ENCODE results near the gene BORCS6.
"Not testable (repeated sequence)": the region's sequence is repeated elsewhere in the genome, so short reads cannot be mapped to it uniquely, and the experiment has no call there.

The BORCS6 gene

DNA sequence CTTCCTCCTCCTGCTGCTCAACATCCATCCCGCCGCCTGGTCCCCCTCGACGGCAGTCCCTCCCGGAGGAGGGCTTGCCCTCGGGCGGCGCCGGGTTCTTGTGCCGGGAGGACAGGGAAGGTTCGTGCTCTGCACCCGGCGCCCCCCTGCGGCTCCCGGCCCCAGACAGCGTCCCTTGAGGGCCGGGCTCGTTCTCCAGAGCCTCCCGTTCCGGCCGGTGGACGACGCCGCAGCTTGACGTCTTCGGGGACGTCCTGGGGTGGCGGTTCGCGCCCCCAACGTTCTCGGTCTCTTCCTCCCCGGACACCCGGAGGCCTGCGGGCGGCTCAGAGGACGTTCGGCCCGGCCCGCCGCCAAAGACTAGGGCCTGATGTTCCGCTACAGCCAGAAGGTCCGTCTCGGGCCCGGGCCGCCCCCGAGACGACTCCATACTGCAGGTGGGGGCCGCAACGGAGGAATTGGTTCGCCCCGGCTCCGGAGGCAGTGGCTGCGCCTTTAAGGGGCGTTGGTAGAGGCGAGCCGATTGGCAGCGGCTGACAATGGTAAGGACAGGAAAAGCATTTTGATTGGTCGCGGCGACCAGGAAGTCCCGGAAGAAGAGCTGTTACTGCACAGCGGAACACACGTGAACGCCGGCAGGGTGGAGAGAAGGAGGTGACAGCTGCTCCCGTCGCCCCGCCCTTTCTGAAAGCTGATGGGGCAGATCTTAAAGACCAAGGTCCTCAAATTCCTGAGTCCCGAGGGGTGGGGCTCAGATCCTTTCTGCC lies at the start of gene BORCS6:
Gene BORCS6 (minus strand): TSS at position 470 of the 767 bp plus-strand sequence. CDS start 40 bp downstream, at position 430.
- peak; percentile 98 for DNase-seq

GRCh38 chr17:8237886-8238285 lies 47.9 kb upstream of the BORCS6 start:
- DNase-seq = no peak

- no peak for DNase-seq
Measured at GRCh38 chr17:8237175-8237574, 47.2 kb upstream of the BORCS6 start.

GRCh38 chr17:8235676-8236075 lies 45.7 kb upstream of the BORCS6 start:
- DNase-seq = no peak

DNA sequence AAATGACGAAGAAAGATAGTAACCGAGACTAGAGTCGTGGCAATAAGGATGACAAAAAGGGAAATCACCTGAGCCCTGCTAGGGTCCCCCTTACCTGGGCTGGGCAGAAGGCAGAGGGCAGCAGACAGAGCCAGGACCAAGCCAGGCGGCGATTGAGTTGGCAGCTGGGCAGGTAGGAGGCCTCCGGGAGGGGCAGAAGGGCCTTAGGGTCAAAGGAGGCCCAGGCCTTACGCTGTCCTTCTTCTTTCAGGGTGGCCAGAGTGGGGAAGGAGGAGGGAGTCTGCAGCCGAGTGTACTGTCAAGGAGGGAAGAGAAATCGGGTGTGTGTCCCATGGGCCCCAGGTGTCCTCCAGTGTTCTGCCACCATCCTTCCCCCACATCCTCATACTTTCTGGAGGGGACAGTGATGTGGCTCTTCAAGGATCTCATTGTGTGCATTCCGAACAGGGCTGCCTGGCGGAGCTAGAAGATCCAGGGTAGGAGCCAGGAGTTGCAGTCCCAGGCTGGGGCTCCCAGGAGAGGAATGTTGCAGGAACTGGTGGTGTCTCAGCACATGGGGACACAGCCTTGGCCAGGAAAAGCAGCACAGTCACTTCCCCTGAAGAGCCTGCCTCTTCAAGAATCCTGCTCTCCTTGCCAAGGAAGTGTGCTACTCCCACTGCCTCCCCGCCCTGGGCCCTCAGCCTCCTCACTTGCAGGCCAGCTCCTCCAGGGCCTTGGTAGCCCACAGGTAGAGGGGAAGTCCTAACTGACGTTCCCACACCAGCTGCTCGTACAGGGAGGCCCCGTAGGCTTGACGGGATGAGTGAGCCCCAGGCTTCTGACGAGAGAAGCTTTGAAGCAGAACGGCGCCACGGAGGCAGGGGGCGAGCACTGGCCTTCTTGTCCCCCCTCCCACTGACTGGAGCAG lies 44.6 kb upstream of the BORCS6 start:
- DNase-seq = no peak

DNA sequence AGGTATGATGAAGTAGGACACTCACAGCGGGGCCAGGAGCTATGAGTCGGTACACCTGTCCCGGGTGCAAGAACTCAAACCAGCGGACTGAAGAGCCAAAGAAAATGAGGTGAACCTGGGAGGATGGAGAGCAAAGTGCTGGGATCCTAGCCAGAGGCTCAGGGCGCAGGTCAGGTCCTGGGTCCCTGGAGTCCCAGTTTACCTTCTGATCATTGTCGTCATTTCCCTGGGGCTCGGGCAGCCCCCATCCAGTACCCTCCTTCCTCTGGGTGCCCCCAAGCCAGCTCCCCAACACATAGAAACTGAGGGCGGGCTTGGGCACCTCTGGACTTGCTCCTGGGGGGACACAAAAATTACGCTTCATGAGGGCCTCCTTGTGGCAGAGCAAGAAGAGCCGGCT lies 41.7 kb upstream of the BORCS6 start:
- no peak for DNase-seq

- no peak for DNase-seq
Measured at GRCh38 chr17:8227238-8227581, 37.2 kb upstream of the BORCS6 start.

- peak; percentile 96 for DNase-seq
Measured at GRCh38 chr17:8226536-8227237, 36.7 kb upstream of the BORCS6 start.

DNA sequence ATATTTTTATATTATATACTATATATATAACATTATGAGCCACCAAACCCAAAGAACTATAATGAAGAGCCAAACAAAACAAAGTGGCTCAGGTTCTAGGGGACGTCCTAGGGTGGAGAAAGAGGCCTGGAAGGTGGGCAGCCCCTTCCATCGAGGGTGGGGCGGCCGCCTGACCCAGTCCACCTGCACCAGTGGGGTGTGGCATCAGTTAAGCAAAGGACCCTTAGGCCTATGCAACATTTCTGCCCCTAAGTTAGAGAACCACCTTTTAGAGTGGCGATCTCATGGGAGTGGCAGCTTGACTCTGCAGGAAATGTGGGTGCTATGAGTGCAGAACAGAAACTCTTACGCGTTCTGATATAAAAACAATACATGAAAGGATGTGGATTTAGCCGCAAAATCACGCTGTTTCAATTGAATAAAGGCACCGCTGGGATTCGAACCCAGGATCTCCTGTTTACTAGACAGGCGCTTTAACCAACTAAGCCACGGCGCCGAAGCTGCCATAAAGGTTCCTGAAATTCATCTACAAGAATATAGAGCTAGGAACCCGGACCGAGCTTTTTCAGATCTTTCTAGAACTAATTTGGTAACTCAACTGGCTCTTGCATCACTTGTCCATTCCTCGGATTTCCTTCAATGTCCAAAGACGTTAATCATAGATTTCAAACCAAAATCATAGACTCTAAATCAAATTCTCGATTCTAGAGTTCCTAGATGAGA lies 36.0 kb upstream of the BORCS6 start:
- DNase-seq = peak; percentile 93

DNA sequence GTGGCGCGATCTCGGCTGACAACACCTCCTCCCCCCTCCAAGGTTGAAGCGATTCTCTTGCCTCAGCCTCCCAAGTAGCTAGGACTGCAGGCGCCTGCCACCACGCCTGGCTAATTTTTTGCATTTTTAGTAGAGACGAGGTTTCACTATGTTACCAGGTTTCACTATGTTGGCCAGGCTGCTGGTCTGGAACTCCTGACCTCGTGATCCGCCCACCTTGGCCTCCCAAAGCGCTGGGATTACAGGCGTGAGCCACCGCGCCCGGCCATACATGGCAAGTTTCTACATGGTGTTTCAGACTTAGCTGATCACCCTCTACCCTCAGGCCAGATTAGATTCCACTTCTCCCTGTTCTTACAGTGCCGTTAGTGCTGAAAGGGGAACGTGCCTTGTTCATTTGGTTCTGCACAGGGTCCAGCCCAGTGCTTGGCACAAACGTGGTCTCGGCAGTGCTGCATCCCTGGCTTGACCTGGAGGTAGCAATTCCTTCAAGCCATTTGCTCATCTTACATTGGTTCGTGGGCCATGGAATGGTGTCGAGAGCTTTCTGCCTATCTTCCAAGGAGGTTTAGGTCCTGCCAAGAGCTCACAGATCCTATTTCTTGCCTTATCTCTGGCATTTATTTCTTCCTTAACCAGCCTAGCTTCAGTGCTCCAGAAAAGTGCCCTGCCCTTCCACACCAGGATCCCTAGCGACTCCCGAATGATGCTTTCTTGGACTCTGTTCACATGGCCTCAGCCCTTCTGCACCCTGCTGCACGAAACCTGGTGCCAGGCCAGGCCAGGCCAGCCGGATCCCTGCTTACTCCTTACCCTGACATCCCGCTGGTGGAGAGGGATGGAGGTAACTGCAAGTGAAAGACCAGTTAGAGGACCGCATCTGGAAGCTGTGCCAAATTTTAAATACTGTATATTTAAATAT lies 35.2 kb upstream of the BORCS6 start:
- DNase-seq = no peak

GRCh38 chr17:8223356-8224126 lies 33.6 kb upstream of the BORCS6 start:
- DNase-seq = peak; percentile 57

DNA sequence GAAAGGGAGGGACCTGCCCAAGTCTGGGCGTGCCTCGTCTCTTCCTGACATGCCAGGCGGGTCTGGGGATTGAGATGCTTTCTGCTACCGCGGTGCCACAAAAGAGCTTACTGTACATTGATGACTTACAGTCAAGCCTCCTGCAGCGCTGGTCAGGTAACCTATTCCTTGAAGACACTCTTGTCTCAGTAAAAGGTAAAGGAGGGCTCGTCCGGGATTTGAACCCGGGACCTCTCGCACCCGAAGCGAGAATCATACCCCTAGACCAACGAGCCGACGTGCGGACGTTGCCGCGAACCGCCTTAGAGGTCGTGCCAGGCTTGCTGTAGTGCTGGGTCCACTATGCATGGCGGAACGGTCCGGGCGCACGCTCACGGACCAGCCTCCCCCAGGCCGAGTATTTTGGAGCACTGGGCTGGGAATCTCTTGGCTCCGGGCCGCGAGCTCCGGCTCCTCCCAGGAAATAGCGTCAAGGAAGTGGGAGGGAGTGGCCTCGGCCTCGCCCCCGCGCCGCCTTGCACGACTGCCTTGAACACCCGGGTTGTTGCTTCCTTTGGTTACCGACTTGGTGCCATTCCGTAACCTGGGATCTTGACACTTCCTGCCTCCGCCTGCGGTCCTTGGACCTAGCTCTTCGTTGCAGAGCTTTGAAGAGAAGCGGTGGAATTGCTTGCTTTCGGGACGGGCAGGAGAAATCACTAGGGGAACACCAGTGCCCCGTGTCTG lies 32.8 kb upstream of the BORCS6 start:
- DNase-seq = peak; percentile 92

- DNase-seq = peak; percentile 94
Measured at GRCh38 chr17:8222380-8222629, 32.3 kb upstream of the BORCS6 start.

- DNase-seq = peak; percentile 94
Measured at GRCh38 chr17:8221663-8222379, 31.8 kb upstream of the BORCS6 start.

GRCh38 chr17:8220783-8221662 lies 31.0 kb upstream of the BORCS6 start:
- DNase-seq = peak; percentile 99

DNA sequence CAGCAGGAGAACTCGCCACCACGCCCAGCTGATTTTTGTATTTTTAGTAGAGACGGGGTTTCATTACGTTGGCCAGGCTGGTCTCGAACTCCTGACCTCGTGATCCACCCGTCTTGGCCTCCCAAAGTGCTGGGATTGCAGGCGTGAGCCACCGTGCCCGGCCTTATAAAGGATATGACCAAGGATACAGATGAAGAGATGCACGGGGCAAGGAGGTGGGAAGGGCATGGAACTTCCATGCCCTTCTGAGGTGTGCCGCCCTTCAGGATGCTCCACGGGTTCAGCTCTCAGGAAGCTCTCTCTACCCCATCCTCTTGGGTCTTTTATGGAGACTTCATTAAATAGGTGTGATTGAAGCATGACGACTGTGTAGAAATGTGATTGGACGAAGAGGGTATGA lies 24.0 kb upstream of the BORCS6 start:
- DNase-seq = not testable (repeated sequence)

- DNase-seq = no peak
Measured at GRCh38 chr17:8212312-8213180, 22.6 kb upstream of the BORCS6 start.

All from NCI-H1694 treated with DMSO at 0.1 percent for 48 hours (cell line).